GM12878 (cell line): ENCODE data around the gene CR2. TPM values are rescaled to one million over a fixed set of nuclear protein-coding genes. Genes with fewer than 3 reads are reported as not detected.

ENCODE experiments used
- ATF7 ChIP-seq: fragments of 450-650 bp; IDR thresholded peaks from 2 replicates; pipeline ENCODE4 v1.6.1; 2016; ENCODE audit warnings: low read depth, mild to moderate bottlenecking
- CBX5 ChIP-seq: sonication (generic); IDR thresholded peaks from 2 replicates; pipeline ENCODE4 v1.6.1; 2016; ENCODE audit warnings: low read depth, moderate library complexity, mild to moderate bottlenecking, inconsistent platforms
- CHD4 ChIP-seq: fragments of 200-600 bp; sonication (generic); IDR thresholded peaks from 2 replicates; pipeline ENCODE4 v1.6.1; 2016; ENCODE audit warnings: mild to moderate bottlenecking
- ESRRA ChIP-seq: IDR thresholded peaks from 2 replicates; pipeline ENCODE4 v1.6.1; 2012; ENCODE audit warnings: mild to moderate bottlenecking, low read length, improper control_type of control experiment
- MYB ChIP-seq: fragments of 150-350 bp; IDR thresholded peaks from 2 replicates; pipeline ENCODE4 v1.6.1; 2014; ENCODE audit warnings: mild to moderate bottlenecking, low read depth, low read length, borderline replicate concordance
- PAX5 ChIP-seq: IDR thresholded peaks from 2 replicates; pipeline ENCODE4 v1.6.1; 2011; ENCODE audit warnings: low read depth, low read length, borderline replicate concordance
- POU2F2 ChIP-seq: IDR thresholded peaks from 3 replicates; pipeline ENCODE4 v1.6.1; 2011; ENCODE audit warnings: low read depth, mild to moderate bottlenecking, low read length, borderline replicate concordance
- SREBF2 ChIP-seq: IDR thresholded peaks from 2 replicates; pipeline ENCODE4 v1.6.1; 2012; ENCODE audit warnings: mild to moderate bottlenecking, low read length
- TBL1XR1 ChIP-seq: IDR thresholded peaks from 2 replicates; pipeline ENCODE4 v1.6.1; 2012; ENCODE audit warnings: low read depth, low read length, improper control_type of control experiment
- ZZZ3 ChIP-seq: IDR thresholded peaks from 2 replicates; pipeline ENCODE4 v1.6.1; 2011; ENCODE audit warnings: low read depth; ENCODE audit not compliant: control insufficient read depth, insufficient read length
- polyA plus RNA-seq, 11 experiments: library from polyadenylated mRNA; depleted of rRNA in 4 of 11; unstranded in 6 of 11; stranded (reverse) in 5 of 11; fragments of >200 nt; fragmentation: Nextera tagmentation in 4 of 11; fragmentation: Illumina TruSeq in 1 of 11; extraction: Ambion mirVana in 4 of 11; extraction: Trizol in 1 of 11; gene quantifications; 1 replicate in 1 of 11; 2 replicates in 10 of 11; pipeline versions ENCODE4 v1.2.1 to v1.2.3, GENCODE V29; 2011 to 2016; ENCODE audit warnings: inconsistent platforms in 2 of 11, missing spikeins in 2 of 11, low read depth in 1 of 11
- total RNA-seq, 4 experiments: library from RNA; depleted of rRNA in 3 of 4; stranded (reverse); fragments of >200 nt in 3 of 4; fragmentation: Illumina TruSeq in 1 of 4; extraction: Trizol in 1 of 4; gene quantifications; 2 replicates each; pipeline versions ENCODE4 v1.2.1 to v1.2.3, GENCODE V29; 2013 to 2021
- TF ChIP-seq, protein P1 (sequence below): fragments of 450-650 bp; formaldehyde crosslinking; IDR thresholded peaks from 2 replicates; pipeline ENCODE4 v1.5.0; 2022; ENCODE audit warnings: mild to moderate bottlenecking, missing genetic modification characterization
- TF ChIP-seq, protein P2 (sequence below): fragments of 450-650 bp; formaldehyde crosslinking; IDR thresholded peaks from 2 replicates; pipeline ENCODE4 v1.4.0; 2020; ENCODE audit warnings: mild to moderate bottlenecking, moderate library complexity

Gene CR2
- total and polyA plus RNA-seq, 10 of the 15 experiments (the other 5 are each of a cell fraction or from before 2014, with no cell fraction given) = 2.2 to 72.8 (median 50.6) TPM

DNA sequence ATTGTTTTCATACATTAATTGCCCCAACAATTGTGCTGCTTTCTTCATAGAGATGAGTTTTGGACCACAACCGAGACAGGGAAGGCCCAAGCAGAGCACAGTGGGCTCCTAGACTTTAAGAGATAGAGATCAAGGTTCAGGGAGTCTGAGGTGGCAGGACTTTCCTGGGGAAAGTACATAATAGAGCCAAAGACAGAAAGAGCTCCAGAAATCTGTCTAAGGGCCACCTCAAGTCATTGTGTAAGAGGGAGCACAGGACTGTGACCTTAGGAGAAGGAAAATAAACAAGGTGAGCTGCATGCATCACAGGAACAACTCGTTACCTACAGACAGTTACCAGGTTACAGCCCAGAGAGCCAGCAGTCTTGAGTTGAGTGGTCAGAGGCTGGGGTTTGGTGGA lies 41.3 kb upstream of the CR2 start (continued):
- TF ChIP-seq, protein P1, sequence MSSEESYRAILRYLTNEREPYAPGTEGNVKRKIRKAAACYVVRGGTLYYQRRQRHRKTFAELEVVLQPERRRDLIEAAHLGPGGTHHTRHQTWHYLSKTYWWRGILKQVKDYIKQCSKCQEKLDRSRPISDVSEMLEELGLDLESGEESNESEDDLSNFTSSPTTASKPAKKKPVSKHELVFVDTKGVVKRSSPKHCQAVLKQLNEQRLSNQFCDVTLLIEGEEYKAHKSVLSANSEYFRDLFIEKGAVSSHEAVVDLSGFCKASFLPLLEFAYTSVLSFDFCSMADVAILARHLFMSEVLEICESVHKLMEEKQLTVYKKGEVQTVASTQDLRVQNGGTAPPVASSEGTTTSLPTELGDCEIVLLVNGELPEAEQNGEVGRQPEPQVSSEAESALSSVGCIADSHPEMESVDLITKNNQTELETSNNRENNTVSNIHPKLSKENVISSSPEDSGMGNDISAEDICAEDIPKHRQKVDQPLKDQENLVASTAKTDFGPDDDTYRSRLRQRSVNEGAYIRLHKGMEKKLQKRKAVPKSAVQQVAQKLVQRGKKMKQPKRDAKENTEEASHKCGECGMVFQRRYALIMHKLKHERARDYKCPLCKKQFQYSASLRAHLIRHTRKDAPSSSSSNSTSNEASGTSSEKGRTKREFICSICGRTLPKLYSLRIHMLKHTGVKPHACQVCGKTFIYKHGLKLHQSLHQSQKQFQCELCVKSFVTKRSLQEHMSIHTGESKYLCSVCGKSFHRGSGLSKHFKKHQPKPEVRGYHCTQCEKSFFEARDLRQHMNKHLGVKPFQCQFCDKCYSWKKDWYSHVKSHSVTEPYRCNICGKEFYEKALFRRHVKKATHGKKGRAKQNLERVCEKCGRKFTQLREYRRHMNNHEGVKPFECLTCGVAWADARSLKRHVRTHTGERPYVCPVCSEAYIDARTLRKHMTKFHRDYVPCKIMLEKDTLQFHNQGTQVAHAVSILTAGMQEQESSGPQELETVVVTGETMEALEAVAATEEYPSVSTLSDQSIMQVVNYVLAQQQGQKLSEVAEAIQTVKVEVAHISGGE (CRISPR knock-in tag) = no peak
- TF ChIP-seq CHD4 = no peak
- no peak for TF ChIP-seq SREBF2
- no peak for TF ChIP-seq MYB
- TF ChIP-seq, protein P2, sequence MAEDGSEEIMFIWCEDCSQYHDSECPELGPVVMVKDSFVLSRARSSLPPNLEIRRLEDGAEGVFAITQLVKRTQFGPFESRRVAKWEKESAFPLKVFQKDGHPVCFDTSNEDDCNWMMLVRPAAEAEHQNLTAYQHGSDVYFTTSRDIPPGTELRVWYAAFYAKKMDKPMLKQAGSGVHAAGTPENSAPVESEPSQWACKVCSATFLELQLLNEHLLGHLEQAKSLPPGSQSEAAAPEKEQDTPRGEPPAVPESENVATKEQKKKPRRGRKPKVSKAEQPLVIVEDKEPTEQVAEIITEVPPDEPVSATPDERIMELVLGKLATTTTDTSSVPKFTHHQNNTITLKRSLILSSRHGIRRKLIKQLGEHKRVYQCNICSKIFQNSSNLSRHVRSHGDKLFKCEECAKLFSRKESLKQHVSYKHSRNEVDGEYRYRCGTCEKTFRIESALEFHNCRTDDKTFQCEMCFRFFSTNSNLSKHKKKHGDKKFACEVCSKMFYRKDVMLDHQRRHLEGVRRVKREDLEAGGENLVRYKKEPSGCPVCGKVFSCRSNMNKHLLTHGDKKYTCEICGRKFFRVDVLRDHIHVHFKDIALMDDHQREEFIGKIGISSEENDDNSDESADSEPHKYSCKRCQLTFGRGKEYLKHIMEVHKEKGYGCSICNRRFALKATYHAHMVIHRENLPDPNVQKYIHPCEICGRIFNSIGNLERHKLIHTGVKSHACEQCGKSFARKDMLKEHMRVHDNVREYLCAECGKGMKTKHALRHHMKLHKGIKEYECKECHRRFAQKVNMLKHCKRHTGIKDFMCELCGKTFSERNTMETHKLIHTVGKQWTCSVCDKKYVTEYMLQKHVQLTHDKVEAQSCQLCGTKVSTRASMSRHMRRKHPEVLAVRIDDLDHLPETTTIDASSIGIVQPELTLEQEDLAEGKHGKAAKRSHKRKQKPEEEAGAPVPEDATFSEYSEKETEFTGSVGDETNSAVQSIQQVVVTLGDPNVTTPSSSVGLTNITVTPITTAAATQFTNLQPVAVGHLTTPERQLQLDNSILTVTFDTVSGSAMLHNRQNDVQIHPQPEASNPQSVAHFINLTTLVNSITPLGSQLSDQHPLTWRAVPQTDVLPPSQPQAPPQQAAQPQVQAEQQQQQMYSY (CRISPR knock-in tag) = no peak
- TF ChIP-seq CBX5 = no peak
- no peak for TF ChIP-seq TBL1XR1
- no peak for TF ChIP-seq ESRRA
- no peak for TF ChIP-seq POU2F2
- no peak for TF ChIP-seq ATF7
- TF ChIP-seq PAX5 = peak; percentile 38; the same call in 1 of the 2 replicates
- TF ChIP-seq ZZZ3 = no peak
